IMR-90 (cell line): ENCODE measurements around the gene ZNF813. TPM values are rescaled to one million over a fixed set of nuclear protein-coding genes. Genes with fewer than 3 reads are reported as not detected.

Experiments used
- ATAC-seq: fragments of 200-7000 bp; cut with Tn5 transposase; 2 replicates; pipeline ENCODE4 v1.9.1; 2020; ENCODE audit warnings: low read depth, mild to moderate bottlenecking, moderate library complexity
- BruUV-seq: library from RNA; stranded (reverse); fragments of 400-500 nt; replicated peaks from 2 replicates; lab custom pipeline; 2021; lab: Mats Ljungman, UMichigan
- CTCF ChIA-PET: fragments of 300-600 bp; formaldehyde crosslinking; extraction: SDS; loops from one replicate; lab custom pipeline; 2021; ENCODE audit warnings: antibody characterized with exemption; lab: Yijun Ruan, JAX
- POLR2A ChIA-PET: fragments of 300-600 bp; sonication (Branson Sonifier 250); formaldehyde crosslinking; loops from one replicate; lab custom pipeline; 2022; ENCODE audit warnings: antibody characterized with exemption; ENCODE audit not compliant: unreplicated experiment; lab: Charles Lee
- DNase-seq: peaks from one replicate; pipeline ENCODE4 v3.0.0; 2013
- H2AFZ ChIP-seq: replicated peaks from 2 replicates; pipeline ENCODE3; 2013; ENCODE audit warnings: low read length, mild to moderate bottlenecking; ENCODE audit not compliant: poor library complexity
- H2AK5ac ChIP-seq: 2 replicates; pipeline ENCODE4 v1.6.1; 2013; ENCODE audit warnings: low read depth, low read length, inconsistent platforms
- H2AK9ac ChIP-seq: replicated peaks from 2 replicates; pipeline ENCODE3; 2013; ENCODE audit warnings: mild to moderate bottlenecking, low read depth, low read length, moderate library complexity; ENCODE audit not compliant: poor library complexity
- H2BK120ac ChIP-seq: 2 replicates; pipeline ENCODE4 v1.6.1; 2013; ENCODE audit warnings: low read depth, low read length, inconsistent platforms
- H2BK15ac ChIP-seq: 3 replicates; pipeline ENCODE4 v1.6.1; 2013; ENCODE audit warnings: low read depth, low read length, inconsistent platforms
- H2BK20ac ChIP-seq: 2 replicates; pipeline ENCODE4 v1.6.1; 2013; ENCODE audit warnings: low read depth, mild to moderate bottlenecking, inconsistent platforms, low read length, moderate library complexity
- H2BK5ac ChIP-seq: 2 replicates; pipeline ENCODE4 v1.6.1; 2013; ENCODE audit warnings: mild to moderate bottlenecking, low read depth, low read length, inconsistent platforms; ENCODE audit not compliant: poor library complexity, severe bottlenecking
- H3K14ac ChIP-seq: replicated peaks from 2 replicates; pipeline ENCODE4 v1.6.1; 2013; ENCODE audit warnings: low read depth, low read length, inconsistent platforms
- H3K18ac ChIP-seq: 2 replicates; pipeline ENCODE4 v1.6.1; 2013; ENCODE audit warnings: low read depth, low read length, control low read depth
- H3K23ac ChIP-seq: 2 replicates; pipeline ENCODE4 v1.6.1; 2013; ENCODE audit warnings: low read depth, low read length, inconsistent platforms
- H3K27ac ChIP-seq: 2 replicates; pipeline ENCODE4 v1.5.1; 2013; ENCODE audit warnings: mild to moderate bottlenecking, control low read depth, low read length; ENCODE audit not compliant: insufficient read depth
- H3K27me3 ChIP-seq: 2 replicates; pipeline ENCODE4 v1.6.1; 2013; ENCODE audit warnings: low read length; ENCODE audit not compliant: control insufficient read depth, insufficient read depth
- H3K36me3 ChIP-seq: 2 replicates; pipeline ENCODE4 v1.6.1; 2013; ENCODE audit warnings: low read length, mixed read lengths; ENCODE audit not compliant: control insufficient read depth, insufficient read depth
- H3K4ac ChIP-seq: 2 replicates; pipeline ENCODE4 v1.6.1; 2013; ENCODE audit warnings: low read depth, low read length, inconsistent platforms
- H3K4me1 ChIP-seq: 2 replicates; pipeline ENCODE4 v1.6.1; 2013; ENCODE audit warnings: low read length, mixed read lengths; ENCODE audit not compliant: control insufficient read depth, insufficient read depth
- H3K4me2 ChIP-seq: 2 replicates; pipeline ENCODE4 v1.6.1; 2013; ENCODE audit warnings: low read depth, mild to moderate bottlenecking, control low read depth, low read length, moderate library complexity
- H3K4me3 ChIP-seq: 2 replicates; pipeline ENCODE4 v1.5.1; 2013; ENCODE audit warnings: low read depth, mild to moderate bottlenecking, control low read depth, low read length, moderate library complexity; ENCODE audit not compliant: insufficient read depth
- H3K56ac ChIP-seq: 2 replicates; pipeline ENCODE4 v1.6.1; 2013; ENCODE audit warnings: low read length, inconsistent platforms; ENCODE audit not compliant: insufficient read depth; ENCODE audit errors: extremely low read depth
- H3K79me1 ChIP-seq, 2 experiments: 2 replicates each; pipeline ENCODE4 v1.6.1; 2013; ENCODE audit warnings: low read length in 2 of 2, inconsistent platforms in 1 of 2, low read depth in 1 of 2
- H3K9ac ChIP-seq: 2 replicates; pipeline ENCODE4 v1.6.1; 2013; ENCODE audit warnings: low read depth, low read length, control low read depth
- H3K9me1 ChIP-seq: 2 replicates; pipeline ENCODE4 v1.6.1; 2013; ENCODE audit warnings: low read length, inconsistent platforms; ENCODE audit not compliant: insufficient read depth
- H3K9me3 ChIP-seq: 2 replicates; pipeline ENCODE4 v1.6.1; 2013; ENCODE audit warnings: low read length; ENCODE audit not compliant: control insufficient read depth, insufficient read depth
- H4K20me1 ChIP-seq: 2 replicates; pipeline ENCODE4 v1.6.1; 2013; ENCODE audit warnings: low read length, inconsistent platforms; ENCODE audit not compliant: insufficient read depth
- H4K5ac ChIP-seq: 2 replicates; pipeline ENCODE4 v1.6.1; 2013; ENCODE audit warnings: mild to moderate bottlenecking, low read depth, low read length, control low read depth
- H4K8ac ChIP-seq, 2 experiments: 2 replicates each; pipeline ENCODE4 v1.6.1; 2013; ENCODE audit warnings: low read depth in 2 of 2, low read length in 2 of 2, control low read depth in 1 of 2, inconsistent platforms in 1 of 2
- H4K91ac ChIP-seq: 2 replicates; pipeline ENCODE4 v1.6.1; 2013; ENCODE audit warnings: low read depth, low read length, inconsistent platforms; ENCODE audit not compliant: insufficient read depth
- BHLHE40 ChIP-seq: fragments of 150-350 bp; IDR thresholded peaks from 2 replicates; pipeline ENCODE4 v1.6.1; 2016; ENCODE audit warnings: mild to moderate bottlenecking, low read depth, low read length
- CEBPB ChIP-seq: IDR thresholded peaks from 2 replicates; pipeline ENCODE4 v1.6.1; 2012; ENCODE audit warnings: low read depth, low read length, improper control_type of control experiment
- CHD1 ChIP-seq: IDR thresholded peaks from 2 replicates; pipeline ENCODE4 v1.6.1; 2012; ENCODE audit warnings: low read depth, low read length, improper control_type of control experiment
- MAZ ChIP-seq: IDR thresholded peaks from 2 replicates; pipeline ENCODE4 v1.6.1; 2012; ENCODE audit warnings: low read depth, mild to moderate bottlenecking, low read length, improper control_type of control experiment, moderate library complexity, borderline replicate concordance
- NFE2L2 ChIP-seq: fragments of 150-350 bp; IDR thresholded peaks from 2 replicates; pipeline ENCODE4 v1.6.1; 2016; ENCODE audit warnings: low read depth, mild to moderate bottlenecking, low read length
- RCOR1 ChIP-seq: IDR thresholded peaks from 2 replicates; pipeline ENCODE4 v1.6.1; 2012; ENCODE audit warnings: mild to moderate bottlenecking, low read length, improper control_type of control experiment; ENCODE audit not compliant: insufficient replicate concordance
- RFX5 ChIP-seq: IDR thresholded peaks from 2 replicates; pipeline ENCODE4 v1.8.0; 2012; ENCODE audit warnings: low read depth, mild to moderate bottlenecking, low read length, moderate library complexity
- dilution Hi-C: fragments of 300-500 bp; cut with HindIII; formaldehyde crosslinking; loops from one replicate; pipeline ENCODE4 v1.14.3; 2018; ENCODE audit warnings: low sequenced_read_pairs; ENCODE audit not compliant: unreplicated experiment
- in situ Hi-C: fragments of 300-500 bp; cut with MboI; formaldehyde crosslinking; loops from 3 replicates; pipeline ENCODE4 v1.14.3; 2019; ENCODE audit warnings: low sequenced_read_pairs, inconsistent platforms, mixed read lengths
- intact Hi-C: fragments of 100-400 bp; cut with micrococcal nuclease; formaldehyde crosslinking; loops from 2 replicates; pipeline ENCODE4 v1.10.0; 2022
- polyA plus RNA-seq, 3 experiments: library from polyadenylated mRNA; depleted of rRNA; stranded (reverse); fragments of >200 nt; gene quantifications; 2 replicates each; pipeline ENCODE4 v1.2.3, GENCODE V29; 2012; ENCODE audit warnings: low replicate concordance in 1 of 3
- total RNA-seq: library from RNA; depleted of rRNA; stranded (reverse); fragments of >200 nt; gene quantifications from 2 replicates; pipeline ENCODE4 v1.2.3, GENCODE V29; 2012
- TF ChIP-seq, protein P1 (sequence below): fragments of 150-350 bp; IDR thresholded peaks from 2 replicates; pipeline ENCODE4 v1.6.1; 2017; ENCODE audit warnings: mild to moderate bottlenecking, antibody characterized with exemption, low read length, low read depth
- TF ChIP-seq, protein P2 (sequence below): fragments of 150-350 bp; IDR thresholded peaks from 2 replicates; pipeline ENCODE4 v1.6.1; 2016; ENCODE audit warnings: low read depth, mild to moderate bottlenecking, low read length, moderate library complexity, borderline replicate concordance

The ZNF813 gene
- total and polyA plus RNA-seq, 2 of the 4 experiments (the other 2 are of a cell fraction), result 0.82 to 3.4 TPM

DNA sequence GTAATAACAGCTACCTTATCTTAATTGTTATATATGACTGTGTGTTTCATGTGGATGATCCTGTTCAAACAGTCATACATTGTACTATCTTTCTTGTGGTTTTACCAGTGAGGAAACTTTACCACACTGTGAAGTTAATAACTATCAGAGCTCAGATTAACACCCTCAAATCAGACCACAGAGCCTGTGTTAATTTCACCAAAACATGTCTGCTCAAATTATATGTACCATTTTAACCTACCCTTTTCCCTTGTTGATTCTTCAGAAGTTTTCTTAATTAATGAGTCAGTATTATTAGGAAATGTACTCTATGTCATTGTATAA is 68.7 kb downstream of the ZNF813 start:
- Histone ChIP-seq H2AK9ac (no peak overlapping the region), H3K36me3 (peaks cover 3% of the 10 kb centered on the region), H3K4me2 (no peak overlapping the region), H3K14ac (no peak overlapping the region), H2AFZ (no peak overlapping the region), H3K27me3 (no peaks in the 10 kb centered on the region), H3K23ac (no peak overlapping the region), H4K20me1 (no peaks in the 10 kb centered on the region), H3K9me3 (no peaks in the 10 kb centered on the region), H3K4me1 (no peaks in the 10 kb centered on the region), H4K8ac (no peak overlapping the region), H2BK20ac (no peak overlapping the region), H3K9ac (no peak overlapping the region), H2BK5ac (no peak overlapping the region), H3K79me1 (peaks cover 0 to 18% of the 10 kb centered on the region in 2 experiments; a peak in 2 of 4 replicates), H2BK15ac (no peak overlapping the region), H3K9me1 (no peaks in the 10 kb centered on the region), H3K56ac (no peak overlapping the region), H3K27ac (no peak overlapping the region), H3K18ac (no peak overlapping the region), H4K91ac (no peak overlapping the region), H4K5ac (no peak overlapping the region), H2BK120ac (no peak overlapping the region), H2AK5ac (no peak overlapping the region), H3K4me3 (no peak overlapping the region), H3K4ac (no peak overlapping the region)
- no peak for TF ChIP-seq MAZ
- TF ChIP-seq, protein P1, sequence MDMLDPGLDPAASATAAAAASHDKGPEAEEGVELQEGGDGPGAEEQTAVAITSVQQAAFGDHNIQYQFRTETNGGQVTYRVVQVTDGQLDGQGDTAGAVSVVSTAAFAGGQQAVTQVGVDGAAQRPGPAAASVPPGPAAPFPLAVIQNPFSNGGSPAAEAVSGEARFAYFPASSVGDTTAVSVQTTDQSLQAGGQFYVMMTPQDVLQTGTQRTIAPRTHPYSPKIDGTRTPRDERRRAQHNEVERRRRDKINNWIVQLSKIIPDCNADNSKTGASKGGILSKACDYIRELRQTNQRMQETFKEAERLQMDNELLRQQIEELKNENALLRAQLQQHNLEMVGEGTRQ, result no peak
- TF ChIP-seq, protein P2, sequence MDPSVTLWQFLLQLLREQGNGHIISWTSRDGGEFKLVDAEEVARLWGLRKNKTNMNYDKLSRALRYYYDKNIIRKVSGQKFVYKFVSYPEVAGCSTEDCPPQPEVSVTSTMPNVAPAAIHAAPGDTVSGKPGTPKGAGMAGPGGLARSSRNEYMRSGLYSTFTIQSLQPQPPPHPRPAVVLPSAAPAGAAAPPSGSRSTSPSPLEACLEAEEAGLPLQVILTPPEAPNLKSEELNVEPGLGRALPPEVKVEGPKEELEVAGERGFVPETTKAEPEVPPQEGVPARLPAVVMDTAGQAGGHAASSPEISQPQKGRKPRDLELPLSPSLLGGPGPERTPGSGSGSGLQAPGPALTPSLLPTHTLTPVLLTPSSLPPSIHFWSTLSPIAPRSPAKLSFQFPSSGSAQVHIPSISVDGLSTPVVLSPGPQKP, result no peak
- no peak for TF ChIP-seq CHD1
- TF ChIP-seq BHLHE40, result no peak
- TF ChIP-seq RFX5, result no peak
- TF ChIP-seq NFE2L2, result no peak
- no peak for TF ChIP-seq RCOR1
- TF ChIP-seq CEBPB, result no peak
- no peak for DNase-seq
- in situ Hi-C loops, result no loop called here
- ChIA-PET POLR2A (no interaction called here), CTCF (no interaction called here)
- ATAC-seq, result no peak
- dilution Hi-C loops, result no loop called here
- intact Hi-C loops, result no loop called here
- BruUV-seq, result no TSS peak
